Activated CD4-positive, alpha-beta T cell treated with anti-CD3 and anti-CD28 coated beads for 48 hours (primary cell): ENCODE data around the gene DLGAP3.

Experiments
- DNase-seq: peaks from one replicate; pipeline ENCODE4 v3.0.0-alpha.2; 2020

The DLGAP3 gene

DNA sequence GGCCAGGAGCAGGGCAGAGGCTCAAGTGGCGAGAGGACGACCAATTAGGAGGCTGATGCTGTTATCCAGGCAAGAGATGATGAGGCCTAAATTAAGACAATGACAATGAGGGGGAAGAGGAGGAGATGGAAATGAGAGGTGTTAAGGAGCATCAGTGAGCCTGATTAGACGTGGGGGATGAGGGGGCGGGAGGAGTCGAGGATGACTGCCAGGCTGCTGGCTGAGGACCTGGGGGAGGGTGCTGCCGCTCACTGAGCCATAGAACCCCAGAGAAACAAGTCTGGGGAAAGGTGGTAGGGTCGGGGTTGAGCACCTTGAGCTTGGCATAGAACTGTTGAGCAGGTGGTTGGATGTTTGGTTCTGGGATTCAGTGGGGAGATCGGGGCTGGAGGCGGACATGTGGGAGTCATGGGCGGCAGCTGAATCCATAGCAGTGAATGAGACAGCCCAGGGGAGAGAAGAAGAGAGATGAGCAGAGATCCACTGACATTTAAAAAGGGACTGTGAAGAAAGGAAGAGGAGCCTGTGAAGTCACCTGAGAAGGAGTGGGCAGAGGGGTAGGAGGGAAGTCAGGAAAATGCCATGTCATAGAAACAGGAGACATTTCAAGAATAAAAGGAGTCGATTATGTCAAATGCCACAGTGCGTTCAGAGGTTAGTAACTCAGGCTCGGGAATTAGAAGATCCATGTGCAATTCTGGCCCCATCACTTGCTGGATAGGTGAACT lies 28.5 kb downstream of the DLGAP3 start:
- DNase-seq: no peak

DNA sequence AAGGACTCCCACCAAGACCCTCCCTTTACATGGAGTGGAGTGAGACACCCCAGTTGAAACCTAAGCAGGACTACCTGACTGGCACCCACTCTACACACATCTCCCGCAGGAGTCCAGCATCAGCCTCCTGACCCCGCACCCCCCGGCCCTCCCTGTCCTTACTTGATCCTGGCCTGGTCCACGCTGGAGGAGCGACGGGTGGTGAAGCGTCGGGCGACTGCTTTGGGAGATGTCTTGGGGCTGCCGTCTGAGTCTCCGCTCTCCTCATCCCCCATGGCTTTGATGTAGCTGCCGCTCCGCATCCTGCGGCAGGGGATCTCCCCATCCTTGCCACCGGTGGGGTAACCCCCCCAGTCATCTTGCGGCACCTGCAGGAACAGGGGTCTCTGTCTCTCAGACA lies 29.5 kb downstream of the DLGAP3 start:
- no peak for DNase-seq

DNA sequence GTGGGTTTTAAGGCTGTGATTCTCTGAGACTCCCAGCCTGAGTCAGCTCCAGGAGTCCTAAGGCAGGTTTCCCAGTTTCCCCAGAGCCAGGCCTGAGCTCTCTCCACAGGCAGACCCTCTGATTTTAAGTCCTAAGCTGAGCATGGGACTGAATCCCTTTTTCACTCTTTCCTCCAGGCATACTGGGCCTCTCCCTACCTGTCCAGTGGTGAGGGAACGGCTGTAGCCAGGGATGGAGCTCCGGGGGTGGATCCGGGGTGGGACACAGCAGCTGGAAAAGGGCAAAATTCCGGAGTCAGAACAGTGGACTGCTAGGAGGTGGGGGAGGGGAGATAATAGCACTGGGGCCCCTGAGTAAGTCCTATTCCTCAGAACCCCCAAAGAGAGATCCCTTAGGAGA lies 30.0 kb downstream of the DLGAP3 start:
- DNase-seq: no peak

DNA sequence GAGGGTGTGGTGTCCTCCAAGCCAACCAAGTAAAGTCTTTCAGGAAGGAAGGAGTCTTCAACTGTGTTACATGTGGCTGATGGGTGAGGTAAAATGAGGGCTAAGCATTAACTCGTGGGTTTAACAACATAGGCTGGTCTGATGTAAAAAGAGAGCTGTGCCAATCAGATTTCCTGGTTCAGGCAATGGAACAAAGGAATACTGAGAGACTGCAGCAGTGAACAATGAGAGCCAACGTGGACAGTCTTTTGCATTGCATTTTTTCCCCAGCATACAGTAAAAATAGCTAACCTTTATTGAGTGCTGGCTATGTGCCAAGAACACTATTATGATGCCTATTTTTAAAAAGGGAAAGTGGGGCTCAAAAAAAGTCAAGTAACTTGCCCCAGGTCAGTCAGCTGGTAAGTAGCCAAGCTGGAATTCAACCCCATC lies 31.1 kb downstream of the DLGAP3 start:
- DNase-seq: no peak

DNA sequence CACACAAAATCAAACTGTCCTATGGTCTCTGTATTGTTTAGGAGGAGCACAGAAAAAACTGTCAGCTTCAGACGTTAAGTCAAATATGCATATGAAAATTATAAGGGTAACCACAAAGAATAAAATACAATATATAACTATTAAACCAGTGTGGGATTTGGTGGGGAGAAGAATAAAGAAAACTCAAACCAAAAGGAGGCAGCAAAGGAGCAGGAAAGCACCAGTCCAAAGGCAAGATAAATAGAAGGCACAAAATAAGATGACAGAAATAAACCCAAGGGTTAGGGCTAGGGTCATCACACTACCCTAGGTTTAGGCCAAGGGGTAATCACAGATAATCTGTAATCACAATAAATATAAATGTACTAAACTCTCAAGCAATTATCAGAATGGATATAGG lies 32.8 kb downstream of the DLGAP3 start:
- no peak for DNase-seq

DNA sequence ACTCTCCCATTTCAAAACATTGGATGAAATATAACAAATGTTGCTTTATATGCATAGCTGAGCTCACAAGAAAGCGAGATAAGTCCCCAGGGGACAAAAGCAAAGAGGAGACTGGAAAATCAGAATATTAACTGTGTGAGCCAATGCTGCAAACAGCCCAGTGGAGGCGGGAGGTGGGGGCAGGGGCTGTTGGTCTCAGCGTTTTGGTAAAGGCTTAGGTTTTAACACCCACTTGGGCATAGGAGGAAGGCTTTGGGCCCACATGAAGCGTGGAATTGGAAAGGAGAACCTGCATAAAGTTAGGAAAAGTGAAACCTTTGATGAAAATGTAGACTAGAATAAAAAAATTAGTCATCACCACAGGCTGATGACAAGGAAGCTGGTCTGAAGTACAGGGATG lies 39.7 kb downstream of the DLGAP3 start:
- DNase-seq: no peak

DNA sequence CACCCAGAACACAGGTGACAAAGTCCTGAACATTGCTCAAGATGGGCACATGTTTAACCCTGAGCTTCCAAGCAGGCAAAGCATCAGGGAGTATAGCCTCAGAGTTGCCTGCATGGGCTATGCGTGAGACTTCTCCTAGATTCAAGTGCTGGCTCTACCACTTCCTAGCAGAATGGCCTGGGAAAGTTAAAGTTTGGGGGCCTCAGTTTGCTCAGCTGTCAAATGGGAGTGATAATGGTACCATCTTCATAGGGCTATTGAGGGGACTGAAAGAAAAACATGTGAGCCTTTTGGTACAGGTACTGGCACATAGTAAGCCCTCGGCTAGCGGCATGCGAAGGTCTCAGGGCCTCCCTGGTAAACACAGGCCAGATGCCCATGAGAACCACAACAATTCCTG lies 41.9 kb downstream of the DLGAP3 start:
- no peak for DNase-seq

DNA sequence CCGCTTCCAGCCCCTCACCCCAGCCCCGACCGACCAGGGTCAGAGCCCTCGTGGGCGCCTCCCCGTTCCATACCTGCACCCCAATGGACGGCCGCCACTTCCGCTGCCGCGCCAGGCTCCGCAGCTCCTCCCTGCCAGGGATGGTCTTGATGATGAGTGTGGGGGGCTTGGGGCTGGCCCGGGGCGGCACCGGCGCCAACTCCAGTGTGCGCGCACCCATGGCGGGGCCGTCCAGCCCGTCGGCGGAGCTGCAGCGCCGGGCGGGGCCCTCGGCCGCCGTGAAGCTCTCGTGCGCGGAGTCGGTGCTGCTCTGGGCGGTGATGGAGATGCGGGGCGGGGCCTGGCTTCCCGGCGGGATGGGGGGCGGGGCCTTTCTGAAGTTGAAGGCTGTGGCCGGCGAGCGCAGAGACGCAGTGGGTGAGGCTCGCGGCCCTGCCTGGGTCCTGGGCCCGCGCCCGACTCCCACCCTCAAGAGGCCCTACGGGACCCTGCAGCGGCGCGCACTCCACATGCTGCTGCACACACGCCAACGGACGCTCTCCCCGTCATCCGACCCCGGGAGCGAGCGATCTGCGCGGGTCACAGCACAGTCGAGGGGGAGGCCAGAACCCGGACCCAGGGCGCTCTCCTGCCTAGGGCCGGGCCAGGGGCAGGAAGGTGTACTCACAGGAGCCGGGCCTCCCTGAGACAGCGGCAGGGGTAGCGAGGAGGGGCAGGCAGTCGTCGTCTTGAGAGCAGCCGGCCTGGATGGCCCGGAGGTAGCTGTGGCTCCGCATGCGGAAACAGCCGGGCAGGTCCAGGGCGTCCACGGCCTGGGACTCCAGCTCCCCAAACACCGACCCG lies 43.8 kb downstream of the DLGAP3 start:
- peak; percentile 79 for DNase-seq

DNA sequence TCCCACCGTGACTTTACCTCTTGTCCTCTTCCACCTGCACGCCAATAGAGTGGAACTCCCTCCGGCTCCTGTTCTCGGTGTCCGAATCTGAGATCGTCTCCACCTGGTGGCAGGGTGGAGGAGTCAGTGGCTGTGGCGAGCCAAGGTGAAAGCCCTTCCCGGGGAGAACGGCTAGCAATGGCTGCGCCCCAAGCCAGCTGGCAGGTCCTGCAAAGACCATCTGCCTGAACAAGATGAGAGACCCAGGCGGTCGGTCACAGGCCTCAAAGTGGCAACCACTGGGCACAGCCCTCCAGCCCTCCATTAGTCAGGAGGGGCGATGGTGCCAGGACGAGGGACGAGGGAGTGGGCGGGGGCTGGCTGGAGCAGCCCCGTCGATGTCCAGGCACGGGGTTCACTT lies 44.5 kb downstream of the DLGAP3 start:
- no peak for DNase-seq

DNA sequence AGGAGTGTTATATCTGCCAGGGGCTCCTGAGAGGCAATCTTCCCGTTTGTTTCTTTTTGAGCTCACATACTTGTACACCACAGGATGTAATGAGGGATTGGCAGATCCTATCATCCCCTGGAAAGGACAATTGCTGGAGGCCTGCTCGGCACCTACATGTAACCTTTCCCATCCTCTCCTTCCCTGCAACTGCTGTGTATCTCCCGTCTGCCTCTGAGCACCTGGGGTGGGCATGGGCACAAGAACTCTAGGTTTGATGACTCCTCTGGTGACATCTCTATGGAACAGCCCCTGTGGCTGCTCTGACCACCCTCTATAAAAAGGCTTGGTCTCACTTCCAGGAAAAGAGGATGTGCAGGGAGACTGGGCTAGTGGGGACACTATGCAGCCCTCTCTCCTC lies 44.9 kb downstream of the DLGAP3 start:
- no peak for DNase-seq

DNA sequence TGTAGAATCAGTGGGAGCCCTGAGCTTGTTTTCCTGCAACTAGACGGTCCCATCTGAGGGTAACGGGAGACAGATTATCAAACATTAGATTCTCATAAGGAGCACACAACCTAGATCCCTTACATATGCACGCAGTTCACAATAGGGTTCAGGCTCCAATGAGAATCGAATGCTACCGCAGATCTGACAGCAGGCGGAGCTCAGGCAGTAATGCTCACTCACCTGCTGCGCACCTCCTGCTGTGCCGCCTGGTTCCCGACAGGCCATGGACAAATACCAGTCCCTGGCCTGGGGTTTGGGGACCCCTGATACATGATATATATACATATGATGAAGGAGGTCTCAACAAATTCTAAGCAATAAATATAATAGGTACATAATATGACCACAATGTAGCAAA lies 50.2 kb downstream of the DLGAP3 start:
- DNase-seq: no peak

DNA sequence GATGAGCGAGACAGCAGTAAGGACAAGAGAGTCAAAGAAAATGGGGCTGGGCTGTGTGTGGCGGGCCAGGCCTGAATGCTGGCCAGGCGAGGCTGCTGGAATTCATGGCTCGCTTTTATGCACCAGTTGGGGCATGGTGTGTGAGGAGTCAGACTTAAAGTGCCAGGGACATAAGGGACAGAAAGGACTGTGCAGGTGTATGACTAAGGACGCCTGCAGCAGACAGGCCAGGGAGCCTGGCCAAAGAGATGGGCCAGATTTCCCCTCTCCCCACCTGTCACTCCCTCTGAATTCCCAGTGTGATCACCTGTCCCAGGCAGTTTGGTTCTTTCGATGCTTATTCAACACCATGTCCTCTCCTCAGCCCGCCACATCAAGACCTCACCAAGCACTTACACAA lies 53.0 kb downstream of the DLGAP3 start:
- no peak for DNase-seq

DNA sequence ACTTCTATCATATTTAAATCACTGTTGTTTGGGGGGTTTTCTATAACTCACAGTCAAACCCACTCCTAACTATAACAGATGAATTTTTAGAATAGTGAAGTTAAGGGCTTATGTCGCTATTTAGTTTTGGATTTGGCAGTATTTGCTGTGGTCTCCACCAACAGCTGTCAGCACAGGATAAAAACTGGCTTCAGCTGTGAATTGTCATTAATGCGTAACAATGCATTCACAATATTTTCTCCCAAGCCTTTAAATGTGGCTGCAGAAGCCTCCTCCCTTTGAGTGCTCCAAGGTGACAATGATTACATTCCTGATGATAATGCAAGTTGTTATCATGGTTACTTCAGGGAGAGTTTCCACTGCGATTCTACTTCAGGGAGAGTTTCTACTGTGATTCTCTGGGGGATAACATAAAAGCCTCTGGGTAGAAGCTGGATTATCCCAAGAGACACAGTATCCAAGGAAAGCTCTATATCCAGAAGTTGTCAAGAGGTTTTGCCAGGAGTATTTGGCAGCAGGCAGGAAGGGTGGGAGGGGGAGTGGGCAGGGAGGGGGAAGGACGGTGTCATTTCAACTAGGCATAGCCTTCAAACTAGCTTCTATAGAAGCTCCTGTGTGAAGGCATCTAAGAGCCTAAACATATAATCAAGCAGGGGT lies 55.0 kb downstream of the DLGAP3 start:
- DNase-seq: no peak

DNA sequence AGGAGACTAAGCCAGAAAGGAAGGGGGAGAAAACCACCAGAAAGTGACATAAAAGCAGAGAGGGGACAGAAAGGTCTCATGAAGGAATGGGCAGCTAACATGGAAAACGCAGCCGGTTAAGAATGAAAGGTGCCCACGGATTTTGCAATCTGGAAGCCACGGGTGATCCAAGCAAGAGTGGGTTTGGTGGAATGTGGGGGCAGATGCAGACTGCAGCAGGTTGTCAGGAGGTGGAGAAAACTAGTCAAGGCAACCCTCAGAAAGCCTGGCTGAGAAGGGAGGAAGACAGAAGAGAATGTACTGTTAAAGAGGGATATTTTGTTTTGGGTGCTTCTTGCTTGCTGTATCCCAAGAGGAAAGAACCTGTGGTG lies 57.3 kb downstream of the DLGAP3 start:
- no peak for DNase-seq

DNA sequence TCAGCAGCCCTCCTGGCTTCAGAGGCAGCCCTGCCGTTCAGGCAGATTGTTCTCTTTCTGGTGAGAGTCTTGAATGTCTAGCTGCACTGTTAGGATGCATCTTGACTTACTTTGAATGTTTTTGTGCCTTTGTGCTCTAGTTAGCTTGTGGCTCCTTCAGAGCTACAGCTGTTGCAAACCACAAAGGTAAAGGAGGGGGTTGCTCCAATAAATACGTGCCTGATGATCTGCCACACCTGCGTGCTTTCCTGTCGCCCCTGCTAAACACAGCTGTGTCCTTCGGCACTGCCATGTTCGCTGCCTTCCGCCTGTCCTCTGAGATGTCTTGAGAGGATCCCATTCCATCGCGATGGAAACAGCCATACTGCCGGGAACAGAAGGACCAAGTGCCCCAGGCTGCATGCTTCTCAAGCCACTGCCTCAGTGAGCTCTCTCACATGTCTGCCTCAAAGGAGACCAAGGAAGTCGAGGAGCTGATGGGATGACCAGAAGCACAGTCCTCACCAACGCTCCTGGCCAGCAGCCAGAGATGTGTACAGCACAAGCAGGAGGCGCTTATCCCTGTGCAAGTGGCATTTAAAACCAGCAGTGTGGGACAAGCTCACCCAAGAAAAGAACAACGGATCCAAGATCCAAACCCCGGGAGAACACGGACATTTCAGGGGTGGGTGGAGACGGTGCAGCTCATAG lies 57.9 kb downstream of the DLGAP3 start:
- DNase-seq: no peak

DNA sequence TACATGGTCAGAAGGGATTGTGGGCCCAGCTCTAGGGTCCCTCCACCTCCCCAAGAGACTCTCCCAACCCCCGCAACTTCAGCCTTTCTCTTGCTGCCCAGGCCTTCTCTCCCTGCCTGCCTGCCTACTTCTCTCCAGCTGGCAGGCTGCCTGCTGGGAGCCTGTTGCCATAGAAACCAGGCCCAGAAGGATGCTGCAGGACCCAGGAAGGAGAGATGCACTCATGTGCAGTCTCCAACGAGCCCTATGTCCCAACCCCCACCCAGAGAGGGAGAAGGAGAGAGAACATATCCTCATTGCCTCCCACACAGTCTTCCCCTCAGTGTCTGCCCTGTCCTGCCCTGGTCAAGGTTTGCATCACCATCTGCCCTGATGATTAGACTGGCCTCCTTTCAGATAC lies 59.1 kb downstream of the DLGAP3 start:
- DNase-seq: no peak

DNA sequence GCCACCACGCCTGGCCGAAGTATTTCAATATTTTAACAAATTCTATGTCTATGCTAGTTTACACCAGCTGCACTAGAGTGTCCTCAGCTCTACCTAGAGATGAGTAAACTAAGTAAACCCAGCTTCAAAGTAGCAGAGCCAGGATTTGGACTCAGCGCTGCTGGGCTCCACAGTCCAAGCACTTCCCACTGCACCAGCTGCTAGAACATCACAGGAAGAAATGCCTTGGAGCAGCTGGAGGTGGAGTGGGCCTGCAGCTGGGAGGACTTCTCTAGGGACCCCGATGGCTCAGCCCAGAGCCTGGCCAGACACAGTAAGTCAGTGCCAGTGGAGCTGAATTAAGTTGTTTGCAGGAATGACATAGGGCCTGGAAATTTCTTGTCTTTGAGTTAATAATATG lies 59.7 kb downstream of the DLGAP3 start:
- no peak for DNase-seq

DNA sequence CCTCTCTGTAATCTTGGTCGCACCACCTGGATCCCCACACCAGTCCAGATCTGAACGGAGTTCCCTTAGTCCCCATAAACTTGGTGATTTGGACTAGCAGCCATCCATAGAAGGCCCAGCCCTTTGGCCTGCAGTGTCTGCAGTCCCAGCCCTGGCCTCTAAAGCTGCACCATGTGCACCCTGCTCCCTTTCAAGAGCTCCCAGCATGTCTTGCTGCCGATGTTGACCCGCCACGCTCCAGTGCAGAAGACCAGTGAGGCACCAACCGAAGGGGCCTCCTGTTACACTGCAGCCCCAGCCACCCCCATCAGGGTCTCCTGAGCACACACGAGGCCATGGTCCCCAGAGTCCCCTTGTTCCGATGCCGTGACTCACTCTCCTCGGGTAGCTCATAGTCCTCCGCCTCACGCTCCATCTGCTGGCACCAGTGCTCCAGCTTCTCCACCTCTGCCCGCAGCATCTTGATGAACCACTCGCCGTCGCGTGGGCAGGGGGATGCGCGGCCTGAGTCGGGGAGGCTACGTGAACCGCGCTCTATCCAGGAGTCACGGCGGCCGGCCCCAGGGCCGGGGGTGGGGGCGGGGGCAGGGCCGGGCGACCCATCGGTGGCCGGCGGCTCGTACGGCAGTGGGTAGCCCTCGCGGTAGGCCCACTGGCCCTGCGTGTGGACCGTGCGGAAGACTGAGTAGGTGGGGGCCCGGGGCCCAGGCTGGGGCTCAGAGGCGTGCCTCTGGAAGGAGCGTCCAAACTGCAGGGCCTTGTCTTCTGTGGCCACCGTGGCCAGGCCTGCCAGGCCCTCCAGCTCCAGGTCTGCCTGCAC lies 61.0 kb downstream of the DLGAP3 start:
- no peak for DNase-seq

DNA sequence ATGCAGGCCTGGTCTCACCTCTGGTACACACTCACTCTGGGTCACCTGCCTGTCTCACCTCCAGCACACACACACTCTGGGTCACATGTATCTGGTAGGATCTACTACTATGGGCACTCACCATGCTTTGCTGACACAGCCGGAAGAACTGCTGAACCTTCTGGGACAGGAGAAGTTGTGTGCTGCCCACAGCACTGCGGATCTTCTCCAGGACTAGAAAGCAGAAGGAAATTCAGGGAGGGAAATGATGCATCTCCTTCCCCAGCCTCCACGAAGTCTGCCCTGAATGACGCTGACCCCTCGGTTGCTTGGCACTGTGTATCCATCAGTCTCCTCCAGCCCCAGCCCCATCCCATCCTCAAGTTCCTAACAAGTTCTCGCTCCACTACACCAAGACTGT lies 62.0 kb downstream of the DLGAP3 start:
- no peak for DNase-seq

DNA sequence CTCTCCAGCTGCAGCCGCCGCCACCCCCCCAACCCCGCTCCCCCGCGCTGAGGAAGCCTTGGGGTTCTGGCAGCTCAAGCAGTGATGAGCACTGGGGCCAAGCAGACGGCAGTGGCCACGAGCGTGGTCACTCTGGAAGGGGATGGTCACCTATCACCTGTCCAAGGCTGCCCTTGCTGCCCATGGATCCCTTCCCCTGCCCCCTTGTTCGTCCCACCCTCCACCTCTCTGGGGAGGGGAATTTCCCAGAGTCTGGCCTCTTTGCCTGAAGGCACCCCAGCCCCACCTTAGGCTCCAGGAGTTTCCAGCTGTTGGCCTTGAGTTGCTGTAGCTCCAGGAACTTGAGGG lies 62.7 kb downstream of the DLGAP3 start:
- no peak for DNase-seq

DNA sequence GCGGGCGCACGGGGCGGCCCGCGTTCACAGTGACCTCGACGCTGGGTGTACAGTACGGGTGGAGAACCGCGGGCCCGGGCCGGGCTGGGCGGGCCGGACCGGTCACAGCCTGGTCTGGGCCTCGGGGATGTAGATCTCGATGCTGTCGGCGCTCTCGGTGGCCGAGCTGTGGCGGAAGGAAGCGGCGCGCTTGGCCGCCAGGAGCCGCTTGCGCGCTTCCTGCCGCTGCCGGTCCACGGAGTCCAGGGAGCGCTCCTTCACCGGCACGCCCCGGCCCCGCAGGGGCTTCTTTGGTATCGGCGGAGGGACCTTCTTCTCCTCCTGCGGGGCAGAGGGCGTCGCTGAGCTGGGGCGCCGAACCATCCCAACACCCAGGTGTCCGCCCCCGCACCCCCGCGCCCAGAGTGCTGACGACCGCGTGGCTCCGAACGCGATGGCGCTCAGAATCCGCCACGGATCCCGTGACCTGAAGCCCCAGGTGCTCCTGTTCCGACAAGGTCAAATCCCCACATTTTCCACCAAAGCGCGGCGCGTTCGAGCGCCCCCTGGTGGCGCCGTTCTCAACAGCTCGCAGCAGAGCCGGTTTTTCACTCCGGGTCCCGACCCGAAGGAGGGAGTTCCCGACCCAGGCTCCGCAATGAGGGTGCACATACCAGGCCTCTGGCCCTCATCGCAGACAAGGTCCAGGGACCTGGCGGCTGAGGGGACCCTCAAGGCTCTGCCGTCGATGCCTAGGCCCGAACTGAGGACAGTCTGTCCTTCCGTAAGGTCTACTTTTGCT lies 63.3 kb downstream of the DLGAP3 start:
- peak; percentile 96 for DNase-seq

DNA sequence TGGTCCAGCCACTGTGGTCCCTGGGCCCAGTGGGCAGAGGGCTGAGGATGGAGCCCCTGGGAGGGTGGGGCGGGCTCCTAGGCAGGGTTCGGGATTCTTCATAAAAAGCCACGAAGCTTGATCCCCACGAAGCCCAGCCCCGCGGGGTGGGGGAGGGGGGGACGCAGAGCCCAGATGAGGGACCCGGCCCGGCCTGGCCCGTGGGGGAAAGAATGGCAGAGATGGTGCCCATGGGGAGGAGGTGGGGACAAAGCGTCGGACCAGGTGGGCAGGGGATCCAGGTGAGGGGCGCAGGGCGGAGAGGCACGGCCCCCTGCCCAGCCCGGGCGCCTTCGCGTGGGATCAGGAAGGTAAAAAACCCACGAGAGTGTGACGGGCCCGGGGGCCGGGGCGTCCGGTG lies 63.9 kb downstream of the DLGAP3 start:
- no peak for DNase-seq
